Astrocyte (in vitro differentiated cells and primary cell): ENCODE measurements around the gene PXN. TPM values are rescaled to one million over a fixed set of nuclear protein-coding genes. Genes with fewer than 3 reads are reported as not detected.
A peak's percentile ranks its signal among the peaks of the same experiment; 100 is the strongest.

ENCODE experiments used
- DNase-seq: peaks from one replicate; pipeline ENCODE4 v3.0.0-alpha.2; 2010; ENCODE audit warnings: low read depth
- FAIRE-seq: peaks from 2 replicates; lab custom pipeline; 2011; peaks lifted over from hg19 to GRCh38; lab: Jason Lieb, UNC
- H2AFZ ChIP-seq: 2 replicates; pipeline ENCODE4 v1.6.0; 2012; ENCODE audit warnings: low read depth, low read length, inconsistent platforms
- H3K27ac ChIP-seq: 2 replicates; pipeline ENCODE4 v1.5.1; 2011; ENCODE audit warnings: low read depth, low read length, inconsistent platforms
- H3K27me3 ChIP-seq: 2 replicates; pipeline ENCODE4 v1.6.0; 2011; ENCODE audit warnings: low read length, inconsistent platforms; ENCODE audit not compliant: insufficient read depth
- H3K36me3 ChIP-seq: 2 replicates; pipeline ENCODE4 v1.5.1; 2011; ENCODE audit warnings: low read length, inconsistent platforms; ENCODE audit not compliant: insufficient read depth
- H3K4me1 ChIP-seq: 2 replicates; pipeline ENCODE4 v1.5.1; 2011; ENCODE audit warnings: low read length, inconsistent platforms; ENCODE audit not compliant: insufficient read depth
- H3K4me2 ChIP-seq: 2 replicates; pipeline ENCODE4 v1.6.0; 2012; ENCODE audit warnings: low read length, inconsistent platforms
- H3K4me3 ChIP-seq: 2 replicates; pipeline ENCODE4 v1.5.1; 2011; ENCODE audit warnings: low read depth, mild to moderate bottlenecking, low read length, inconsistent platforms; ENCODE audit not compliant: insufficient read depth
- H3K79me2 ChIP-seq: 2 replicates; pipeline ENCODE4 v1.6.0; 2012; ENCODE audit warnings: mild to moderate bottlenecking, low read length, inconsistent platforms; ENCODE audit not compliant: insufficient read depth
- H3K9ac ChIP-seq: 2 replicates; pipeline ENCODE4 v1.6.0; 2012; ENCODE audit warnings: mild to moderate bottlenecking, low read length, inconsistent platforms
- H3K9me3 ChIP-seq: 2 replicates; pipeline ENCODE4 v1.5.1; 2012; ENCODE audit warnings: low read depth, mild to moderate bottlenecking, low read length, inconsistent platforms; ENCODE audit not compliant: insufficient read depth
- H4K20me1 ChIP-seq: 2 replicates; pipeline ENCODE4 v1.6.0; 2012; ENCODE audit warnings: low read length, inconsistent platforms; ENCODE audit not compliant: insufficient read depth
- H3K27ac Mint-ChIP-seq: one replicate; pipeline ENCODE4 v1.8.0; 2021; ENCODE audit warnings: mild to moderate bottlenecking, mixed read lengths; ENCODE audit not compliant: unreplicated experiment
- H3K27me3 Mint-ChIP-seq: one replicate; pipeline ENCODE4 v1.8.0; 2021; ENCODE audit warnings: low read depth, mixed read lengths; ENCODE audit not compliant: unreplicated experiment
- H3K36me3 Mint-ChIP-seq: one replicate; pipeline ENCODE4 v1.8.0; 2021; ENCODE audit warnings: low read depth, mixed read lengths; ENCODE audit not compliant: unreplicated experiment
- H3K4me1 Mint-ChIP-seq: one replicate; pipeline ENCODE4 v1.8.0; 2021; ENCODE audit warnings: low read depth, mixed read lengths; ENCODE audit not compliant: unreplicated experiment
- H3K4me3 Mint-ChIP-seq: one replicate; pipeline ENCODE4 v1.8.0; 2021; ENCODE audit warnings: mild to moderate bottlenecking, moderate library complexity, mixed read lengths; ENCODE audit not compliant: unreplicated experiment
- H3K9me3 Mint-ChIP-seq: one replicate; pipeline ENCODE4 v1.8.0; 2021; ENCODE audit warnings: mild to moderate bottlenecking, mixed read lengths; ENCODE audit not compliant: unreplicated experiment
- CTCF ChIP-seq: IDR thresholded peaks from 2 replicates; pipeline ENCODE4 v1.5.1; 2011; ENCODE audit warnings: low read depth, mild to moderate bottlenecking, inconsistent platforms, low read length, moderate library complexity; ENCODE audit not compliant: insufficient read depth
- EZH2 ChIP-seq: IDR thresholded peaks from 2 replicates; pipeline ENCODE4 v1.6.1; 2012; ENCODE audit warnings: mild to moderate bottlenecking, low read length, inconsistent platforms; ENCODE audit not compliant: insufficient read depth
- total RNA-seq: library from RNA; stranded (reverse); gene quantifications from 2 replicates; pipeline ENCODE4 v1.2.1, GENCODE V29; 2021

PXN gene
- total RNA-seq, 1 donor from 2014 or later = 151 TPM

GRCh38 chr12:120215766-120216735, 49.5 kb downstream of the PXN start:
- Histone ChIP-seq H3K4me2 (no peak overlapping the region), H3K27me3 (no peaks in the 10 kb centered on the region), H3K4me3 (no peak overlapping the region), H4K20me1 (peaks cover 42% of the 10 kb centered on the region), H3K36me3 (peaks cover 40% of the 10 kb centered on the region), H3K79me2 (peaks cover 27% of the 10 kb centered on the region), H3K4me1 (no peaks in the 10 kb centered on the region), H2AFZ (no peak overlapping the region), H3K9ac (no peak overlapping the region), H3K9me3 (no peaks in the 10 kb centered on the region), H3K27ac (no peak overlapping the region)
- Mint-ChIP-seq H3K36me3 (peaks cover 21% of the 10 kb centered on the region), H3K27ac (peak overlapping the region; percentile 78), H3K4me3 (no peak overlapping the region), H3K27me3 (no peaks in the 10 kb centered on the region), H3K9me3 (no peaks in the 10 kb centered on the region), H3K4me1 (no peaks in the 10 kb centered on the region)
- DNase-seq (no peak), FAIRE-seq (no peak)
- TF ChIP-seq EZH2 (no peak), CTCF (no peak)

GRCh38 chr12:120215357-120215735, 50.2 kb downstream of the PXN start:
- Histone ChIP-seq H3K9me3 (no peaks in the 10 kb centered on the region), H3K9ac (no peak overlapping the region), H3K27ac (no peak overlapping the region), H3K36me3 (peaks cover 40% of the 10 kb centered on the region), H3K4me3 (no peak overlapping the region), H4K20me1 (peaks cover 38% of the 10 kb centered on the region), H3K4me2 (no peak overlapping the region), H3K27me3 (no peaks in the 10 kb centered on the region), H2AFZ (no peak overlapping the region), H3K4me1 (no peaks in the 10 kb centered on the region), H3K79me2 (peaks cover 20% of the 10 kb centered on the region)
- DNase-seq (no peak), FAIRE-seq (no peak)
- Mint-ChIP-seq H3K4me1 (no peaks in the 10 kb centered on the region), H3K27ac (peak overlapping the region; percentile 47), H3K36me3 (peaks cover 17% of the 10 kb centered on the region), H3K9me3 (no peaks in the 10 kb centered on the region), H3K27me3 (no peaks in the 10 kb centered on the region), H3K4me3 (no peak overlapping the region)
- no peak for TF ChIP-seq EZH2
- no peak for TF ChIP-seq CTCF
